CD14-positive monocyte (primary cell): ENCODE measurements around the gene PLXNA2. TPM values are rescaled to one million over a fixed set of nuclear protein-coding genes. Genes with fewer than 3 reads are reported as not detected.

Source experiments
- DNase-seq, 3 donors: peaks; one replicate each; pipeline ENCODE4 v3.0.0-alpha.2; 2011 to 2022
- H2AFZ ChIP-seq: 2 replicates; pipeline ENCODE4 v1.6.0; 2012; ENCODE audit warnings: mild to moderate bottlenecking, low read depth, low read length, inconsistent platforms; ENCODE audit not compliant: insufficient read depth, poor library complexity, severe bottlenecking
- H3K27ac ChIP-seq, 2 donors: 1 replicate in 1 of 2; 2 replicates in 1 of 2; pipeline ENCODE4 v1.5.1; 2012 to 2013; ENCODE audit warnings: low read length in 2 of 2, control low read depth in 1 of 2, inconsistent platforms in 1 of 2, low read depth in 1 of 2, mild to moderate bottlenecking in 1 of 2
- H3K27me3 ChIP-seq, 2 donors: one replicate each; pipeline versions ENCODE4 v1.6.0 to v1.6.1; 2011 to 2013; ENCODE audit warnings: low read length in 2 of 2; ENCODE audit not compliant: control insufficient read depth in 2 of 2, insufficient read depth in 2 of 2
- H3K36me3 ChIP-seq, 2 donors: replicated peaks in 1 of 2; 1 replicate in 1 of 2; 2 replicates in 1 of 2; pipeline versions ENCODE4 v1.5.1 to v1.6.1; 2012 to 2013; ENCODE audit warnings: low read length in 2 of 2, control low read depth in 1 of 2, inconsistent platforms in 1 of 2, mild to moderate bottlenecking in 1 of 2; ENCODE audit not compliant: insufficient read depth in 2 of 2, control insufficient read depth in 1 of 2
- H3K4me1 ChIP-seq, 2 donors: 1 replicate in 1 of 2; 2 replicates in 1 of 2; pipeline versions ENCODE4 v1.5.1 to v1.6.1; 2012 to 2013; ENCODE audit warnings: low read length in 2 of 2, control low read depth in 1 of 2, inconsistent platforms in 1 of 2, mild to moderate bottlenecking in 1 of 2, moderate library complexity in 1 of 2; ENCODE audit not compliant: insufficient read depth in 2 of 2, control insufficient read depth in 1 of 2
- H3K4me2 ChIP-seq: replicated peaks from 2 replicates; pipeline ENCODE3; 2012; ENCODE audit warnings: low read length, moderate library complexity, mild to moderate bottlenecking; ENCODE audit not compliant: poor library complexity, severe bottlenecking; ENCODE audit errors: extremely low read depth
- H3K4me3 ChIP-seq, 3 experiments: fragments of 200-600 bp in 1 of 3; sonication (generic) in 1 of 3; replicated peaks in 1 of 3; 1 replicate in 2 of 3; 2 replicates in 1 of 3; pipeline ENCODE4 v1.5.1; 2011 to 2013; ENCODE audit warnings: low read length in 3 of 3, mild to moderate bottlenecking in 3 of 3, control low read depth in 2 of 3, low read depth in 2 of 3, inconsistent platforms in 1 of 3, moderate library complexity in 1 of 3
- H3K79me2 ChIP-seq: 2 replicates; pipeline ENCODE4 v1.6.0; 2012; ENCODE audit warnings: mild to moderate bottlenecking, control low read depth, inconsistent platforms, low read length, moderate library complexity; ENCODE audit not compliant: insufficient read depth
- H3K9ac ChIP-seq: 2 replicates; pipeline ENCODE4 v1.6.0; 2017; ENCODE audit warnings: low read length, mild to moderate bottlenecking; ENCODE audit not compliant: insufficient read depth, poor library complexity, severe bottlenecking
- H3K9me3 ChIP-seq, 2 donors: replicated peaks in 1 of 2; 1 replicate in 1 of 2; 2 replicates in 1 of 2; pipeline versions ENCODE4 v1.5.1 to v1.6.1; 2012 to 2013; ENCODE audit warnings: low read length in 2 of 2, control low read depth in 1 of 2; ENCODE audit not compliant: control insufficient read depth in 1 of 2, insufficient read depth in 1 of 2
- H4K20me1 ChIP-seq: 2 replicates; pipeline ENCODE4 v1.6.0; 2012; ENCODE audit warnings: mild to moderate bottlenecking, low read length, control low read depth, moderate library complexity; ENCODE audit not compliant: insufficient read depth
- H3K27ac Mint-ChIP-seq, 7 donors: one replicate each; pipeline ENCODE4 v1.8.0; 2020; ENCODE audit warnings: mild to moderate bottlenecking in 7 of 7, mixed read lengths in 7 of 7, moderate library complexity in 6 of 7, inconsistent platforms in 2 of 7
- H3K27me3 Mint-ChIP-seq, 3 donors: one replicate each; pipeline ENCODE4 v1.8.0; 2021 to 2022; ENCODE audit warnings: low read depth in 3 of 3, mild to moderate bottlenecking in 3 of 3, mixed read lengths in 3 of 3, moderate library complexity in 3 of 3, inconsistent platforms in 1 of 3
- H3K36me3 Mint-ChIP-seq, 2 donors: one replicate each; pipeline ENCODE4 v1.8.0; 2020; ENCODE audit warnings: mixed read lengths in 2 of 2, inconsistent platforms in 1 of 2, mild to moderate bottlenecking in 1 of 2
- H3K4me1 Mint-ChIP-seq: one replicate; pipeline ENCODE4 v1.8.0; 2020; ENCODE audit warnings: mild to moderate bottlenecking, mixed read lengths
- H3K4me3 Mint-ChIP-seq, 2 donors: one replicate each; pipeline ENCODE4 v1.8.0; 2020; ENCODE audit warnings: mild to moderate bottlenecking in 2 of 2, mixed read lengths in 2 of 2, moderate library complexity in 1 of 2
- H3K9me3 Mint-ChIP-seq, 7 donors: one replicate each; pipeline ENCODE4 v1.8.0; 2020 to 2022; ENCODE audit warnings: mixed read lengths in 7 of 7, mild to moderate bottlenecking in 6 of 7, moderate library complexity in 6 of 7, inconsistent platforms in 2 of 7
- WGBS: methylation state at CpG from one replicate; pipeline ENCODE4 v1.1.5; 2013; ENCODE audit warnings: missing lambda C conversion rate; ENCODE audit not compliant: insufficient coverage; 5-methylcytosine and 5-hydroxymethylcytosine counted together
- intact Hi-C, 2 donors: fragments of 100-400 bp; cut with micrococcal nuclease; formaldehyde crosslinking; loops; one replicate each; pipeline versions ENCODE4 v1.15.0 to v1.15.1; 2023
- polyA plus RNA-seq, 3 donors: library from polyadenylated mRNA; depleted of rRNA in 1 of 3; unstranded in 2 of 3; stranded (reverse) in 1 of 3; fragments of 300-500 nt in 2 of 3; fragments of >200 nt in 1 of 3; fragmentation: Illumina TruSeq in 2 of 3; gene quantifications; 1 replicate in 2 of 3; 2 replicates in 1 of 3; pipeline ENCODE4 v1.2.3, GENCODE V29; 2012 to 2021
- TF ChIP-seq, protein P1 (sequence below): fragments of 200-600 bp; IDR thresholded peaks from one replicate; pipeline ENCODE4 v1.8.0; 2022; ENCODE audit warnings: antibody characterized with exemption, mild to moderate bottlenecking

The PLXNA2 gene
- polyA plus RNA-seq, 3 donors = 0.75 to 2.1 (median 1.1) TPM

DNA sequence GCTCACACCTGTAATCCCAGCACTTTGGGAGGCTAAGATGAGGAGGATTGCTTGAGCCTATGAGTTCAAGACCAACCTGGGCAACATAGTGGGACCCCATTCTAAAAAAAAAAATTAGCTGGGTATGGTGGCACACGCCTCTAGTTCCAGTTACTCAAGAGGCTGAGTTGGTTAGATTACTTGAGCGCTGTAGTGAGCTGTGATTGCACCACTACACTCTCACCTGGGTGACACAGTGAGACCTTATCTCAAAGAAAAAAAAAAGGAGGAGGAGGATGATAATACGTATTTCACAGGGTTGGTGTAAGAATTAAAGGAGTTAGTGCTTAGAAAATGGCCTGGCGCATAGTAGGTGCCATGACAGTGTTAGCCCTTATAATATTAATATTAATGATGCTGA, 144.1 kb downstream of the PLXNA2 start:
- H3K27me3 ChIP-seq = no peaks in the 10 kb centered on the region
- H3K4me3 Mint-ChIP-seq = no peak overlapping the region
- no peaks in the 10 kb centered on the region for H3K9me3 Mint-ChIP-seq
- H3K4me3 ChIP-seq = no peak overlapping the region
- no peak for DNase-seq
- TF ChIP-seq, protein P1, sequence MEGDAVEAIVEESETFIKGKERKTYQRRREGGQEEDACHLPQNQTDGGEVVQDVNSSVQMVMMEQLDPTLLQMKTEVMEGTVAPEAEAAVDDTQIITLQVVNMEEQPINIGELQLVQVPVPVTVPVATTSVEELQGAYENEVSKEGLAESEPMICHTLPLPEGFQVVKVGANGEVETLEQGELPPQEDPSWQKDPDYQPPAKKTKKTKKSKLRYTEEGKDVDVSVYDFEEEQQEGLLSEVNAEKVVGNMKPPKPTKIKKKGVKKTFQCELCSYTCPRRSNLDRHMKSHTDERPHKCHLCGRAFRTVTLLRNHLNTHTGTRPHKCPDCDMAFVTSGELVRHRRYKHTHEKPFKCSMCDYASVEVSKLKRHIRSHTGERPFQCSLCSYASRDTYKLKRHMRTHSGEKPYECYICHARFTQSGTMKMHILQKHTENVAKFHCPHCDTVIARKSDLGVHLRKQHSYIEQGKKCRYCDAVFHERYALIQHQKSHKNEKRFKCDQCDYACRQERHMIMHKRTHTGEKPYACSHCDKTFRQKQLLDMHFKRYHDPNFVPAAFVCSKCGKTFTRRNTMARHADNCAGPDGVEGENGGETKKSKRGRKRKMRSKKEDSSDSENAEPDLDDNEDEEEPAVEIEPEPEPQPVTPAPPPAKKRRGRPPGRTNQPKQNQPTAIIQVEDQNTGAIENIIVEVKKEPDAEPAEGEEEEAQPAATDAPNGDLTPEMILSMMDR = no peak
- H3K4me1 ChIP-seq = no peaks in the 10 kb centered on the region
- no peak overlapping the region for H3K4me2 ChIP-seq
- H3K4me1 Mint-ChIP-seq = no peaks in the 10 kb centered on the region
- no peak overlapping the region for H3K9ac ChIP-seq
- peaks cover 1 to 4% (median 1%) of the 10 kb centered on the region in 3 donors for H3K27me3 Mint-ChIP-seq
- no CpG with 5 or more reads among the region's 4 CpGs for WGBS
- H3K36me3 ChIP-seq = no peaks in the 10 kb centered on the region
- no peaks in the 10 kb centered on the region for H3K9me3 ChIP-seq
- no peaks in the 10 kb centered on the region for H4K20me1 ChIP-seq
- H3K79me2 ChIP-seq = no peaks in the 10 kb centered on the region
- intact Hi-C loops = no loop called here
- no peak overlapping the region for H3K27ac Mint-ChIP-seq
- H3K27ac ChIP-seq = no peak overlapping the region
- no peak overlapping the region for H2AFZ ChIP-seq
- peaks cover 0 to 1% of the 10 kb centered on the region in 2 donors for H3K36me3 Mint-ChIP-seq

DNA sequence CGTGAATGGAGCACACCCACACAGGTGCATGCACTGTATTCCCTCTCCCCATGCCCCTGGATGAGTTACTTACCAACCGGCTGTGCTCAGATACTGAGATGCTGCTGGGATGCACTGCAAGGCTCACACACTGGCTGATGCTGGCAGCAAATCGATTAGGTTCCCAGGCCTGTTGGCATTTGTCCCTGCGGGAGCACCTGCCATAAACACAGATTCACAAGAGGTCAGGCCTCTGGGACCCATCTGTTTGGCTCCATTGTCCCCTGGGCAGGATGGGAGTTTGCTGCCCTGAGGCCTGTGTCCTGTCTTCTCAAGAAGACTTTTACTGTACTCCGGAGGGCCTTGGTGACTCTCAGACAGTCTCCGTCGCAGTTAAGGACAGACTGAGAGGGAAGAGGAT, 145.4 kb downstream of the PLXNA2 start:
- no peaks in the 10 kb centered on the region for H3K9me3 Mint-ChIP-seq
- no peaks in the 10 kb centered on the region for H3K27me3 ChIP-seq
- H3K36me3 Mint-ChIP-seq = peaks cover 0 to 1% of the 10 kb centered on the region in 2 donors
- H3K36me3 ChIP-seq = no peaks in the 10 kb centered on the region
- TF ChIP-seq, protein P1 = no peak
- no peak overlapping the region for H3K4me3 ChIP-seq
- no peaks in the 10 kb centered on the region for H3K79me2 ChIP-seq
- no peaks in the 10 kb centered on the region for H3K9me3 ChIP-seq
- H3K4me2 ChIP-seq = no peak overlapping the region
- no peaks in the 10 kb centered on the region for H3K4me1 Mint-ChIP-seq
- no peaks in the 10 kb centered on the region for H4K20me1 ChIP-seq
- DNase-seq = no peak
- H3K4me3 Mint-ChIP-seq = no peak overlapping the region
- intact Hi-C loops = loop anchor here in 1 of 2 donors (10.0 kb wide), 1 partner anchor 74 kb away; no protein-coding TSS in a partner anchor
- 98% methylated on average over 5 of the region's 7 CpGs for WGBS
- H2AFZ ChIP-seq = no peak overlapping the region
- H3K4me1 ChIP-seq = no peaks in the 10 kb centered on the region
- H3K27me3 Mint-ChIP-seq = peaks cover 1 to 6% (median 1%) of the 10 kb centered on the region in 3 donors
- H3K27ac ChIP-seq = no peak overlapping the region
- H3K9ac ChIP-seq = no peak overlapping the region
- no peak overlapping the region for H3K27ac Mint-ChIP-seq
